Measurements from ENCODE around the gene APOA4. TPM values are rescaled to one million over a fixed set of nuclear protein-coding genes. Genes with fewer than 3 reads are reported as not detected.

The APOA4 gene
- total and polyA plus RNA-seq, 2 donors (not counting 3 experiments of a cell fraction or from before 2014, with no cell fraction given), result not detected

GRCh38 chr11:116865696-116866095 lies 42.6 kb upstream of the APOA4 start:
- intact Hi-C loops (cut with micrococcal nuclease), result loop anchor here (5.0 kb wide), 1 partner anchor 73 kb away; the partner anchor contains the start of gene APOA5
- H3K9me1 ChIP-seq (replicated peaks; ENCODE audit: control insufficient read depth, extremely low read depth, insufficient read depth, low read length), result no peaks in the 10 kb centered on the region
- H3K4me2 ChIP-seq (ENCODE audit: insufficient read depth, low read length), result no peak overlapping the region
- POLR2A ChIA-PET, result no interaction called here
- BruUV-seq (replicated peaks), result no TSS peak
- no peak overlapping the region for H2AFZ ChIP-seq (ENCODE audit: low read depth, low read length)
- no peaks in the 10 kb centered on the region for H3K79me2 ChIP-seq (ENCODE audit: control insufficient read depth, insufficient read depth, low read length)
- H3K27me3 ChIP-seq (ENCODE audit: control insufficient read depth in 2 of 2, insufficient read depth in 2 of 2, low read length in 2 of 2), result no peaks in the 10 kb centered on the region
- H3K4me3 ChIP-seq (replicated peaks in 1 of 3; ENCODE audit: insufficient read depth in 1 of 3, low read depth in 1 of 3, low read length in 3 of 3), result no peak overlapping the region
- H3K4me1 ChIP-seq (ENCODE audit: control insufficient read depth, extremely low read depth, insufficient read depth, low read length), result peaks cover 10% of the 10 kb centered on the region
- no peak overlapping the region for H3K9ac ChIP-seq (replicated peaks; ENCODE audit: extremely low read depth, insufficient read depth, low read length)
- H3K9me3 ChIP-seq (replicated peaks; ENCODE audit: control insufficient read depth, insufficient read depth, low read length), result no peaks in the 10 kb centered on the region
- H4K20me1 ChIP-seq (replicated peaks; ENCODE audit: control insufficient read depth, extremely low read depth, insufficient read depth, low read length), result no peaks in the 10 kb centered on the region
- no peak overlapping the region for H3K27ac ChIP-seq (ENCODE audit: insufficient read depth, low read depth, low read length)
- CTCF ChIA-PET, result interaction anchor here (1.3 to 1.5 kb wide), 2 partner anchors 11 to 14 kb away, joined by 3 to 5 read pairs; no protein-coding TSS in a partner anchor
- FAIRE-seq, result no peak
- TF ChIP-seq JUN (IDR thresholded peaks at IDR 0.05; ENCODE audit: borderline replicate concordance, insufficient read depth, insufficient read length, low read depth) (no peak), FOS (IDR thresholded peaks at IDR 0.05; ENCODE audit: borderline replicate concordance, insufficient read depth, low read length) (no peak), EZH2 (IDR thresholded peaks at IDR 0.05; ENCODE audit: borderline replicate concordance, low read depth, low read length, severe bottlenecking) (no peak), POLR2AphosphoS5 (IDR thresholded peaks at IDR 0.05; ENCODE audit: insufficient read depth, low read depth, low read length) (no peak), GATA2 (IDR thresholded peaks at IDR 0.05; ENCODE audit: insufficient read depth, insufficient read length, low read depth, low read length) (no peak), MYC (IDR thresholded peaks at IDR 0.05; ENCODE audit: low read depth, low read length) (no peak), MAX (IDR thresholded peaks at IDR 0.05; ENCODE audit: insufficient read depth, insufficient read length) (no peak), CTCF (IDR thresholded peaks at IDR 0.05; ENCODE audit: extremely low read depth in 1 of 2, insufficient read depth in 1 of 2, low read depth in 1 of 2, low read length in 2 of 2) (no peak)
- DNase-seq (ENCODE audit: low read depth, low spot score), result no peak
- H3K36me3 ChIP-seq (ENCODE audit: control insufficient read depth in 2 of 2, extremely low read depth in 1 of 2, insufficient read depth in 2 of 2, low read length in 2 of 2), result peaks cover 6 to 9% of the 10 kb centered on the region in 2 experiments
- dilution Hi-C loops (cut with MboI; ENCODE audit: extremely low pct_ligation_motif_present, low sequenced_read_pairs), result no loop called here
